LNCAP (cell line): ENCODE measurements around the gene DPH3.

Experiments used
- TF ChIP-seq, protein P1 (sequence below): fragments of 450-650 bp; IDR thresholded peaks from 2 replicates; pipeline ENCODE4 v1.5.1; 2017; ENCODE audit warnings: mild to moderate bottlenecking

Gene DPH3

DNA sequence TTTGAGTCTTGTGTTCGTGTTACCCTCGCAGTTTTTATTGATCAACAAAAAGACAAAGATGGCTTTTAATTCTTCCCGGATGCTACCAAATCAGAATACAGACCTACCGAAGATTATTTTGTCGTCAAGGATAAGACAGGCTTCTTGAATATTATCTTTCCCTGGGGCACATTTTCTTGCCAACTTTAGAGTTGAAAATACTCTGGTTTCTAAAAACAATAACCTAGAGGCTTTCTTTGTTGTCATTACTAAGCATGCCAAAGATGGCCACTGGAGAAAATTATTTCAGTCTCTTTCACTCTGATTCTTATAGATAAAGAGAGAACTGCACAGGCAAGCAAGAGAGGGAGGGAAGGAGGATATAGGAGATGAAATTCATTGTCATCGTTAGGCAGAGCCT, 34.1 kb upstream of the DPH3 start:
- TF ChIP-seq, protein P1, sequence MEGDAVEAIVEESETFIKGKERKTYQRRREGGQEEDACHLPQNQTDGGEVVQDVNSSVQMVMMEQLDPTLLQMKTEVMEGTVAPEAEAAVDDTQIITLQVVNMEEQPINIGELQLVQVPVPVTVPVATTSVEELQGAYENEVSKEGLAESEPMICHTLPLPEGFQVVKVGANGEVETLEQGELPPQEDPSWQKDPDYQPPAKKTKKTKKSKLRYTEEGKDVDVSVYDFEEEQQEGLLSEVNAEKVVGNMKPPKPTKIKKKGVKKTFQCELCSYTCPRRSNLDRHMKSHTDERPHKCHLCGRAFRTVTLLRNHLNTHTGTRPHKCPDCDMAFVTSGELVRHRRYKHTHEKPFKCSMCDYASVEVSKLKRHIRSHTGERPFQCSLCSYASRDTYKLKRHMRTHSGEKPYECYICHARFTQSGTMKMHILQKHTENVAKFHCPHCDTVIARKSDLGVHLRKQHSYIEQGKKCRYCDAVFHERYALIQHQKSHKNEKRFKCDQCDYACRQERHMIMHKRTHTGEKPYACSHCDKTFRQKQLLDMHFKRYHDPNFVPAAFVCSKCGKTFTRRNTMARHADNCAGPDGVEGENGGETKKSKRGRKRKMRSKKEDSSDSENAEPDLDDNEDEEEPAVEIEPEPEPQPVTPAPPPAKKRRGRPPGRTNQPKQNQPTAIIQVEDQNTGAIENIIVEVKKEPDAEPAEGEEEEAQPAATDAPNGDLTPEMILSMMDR, result no peak

DNA sequence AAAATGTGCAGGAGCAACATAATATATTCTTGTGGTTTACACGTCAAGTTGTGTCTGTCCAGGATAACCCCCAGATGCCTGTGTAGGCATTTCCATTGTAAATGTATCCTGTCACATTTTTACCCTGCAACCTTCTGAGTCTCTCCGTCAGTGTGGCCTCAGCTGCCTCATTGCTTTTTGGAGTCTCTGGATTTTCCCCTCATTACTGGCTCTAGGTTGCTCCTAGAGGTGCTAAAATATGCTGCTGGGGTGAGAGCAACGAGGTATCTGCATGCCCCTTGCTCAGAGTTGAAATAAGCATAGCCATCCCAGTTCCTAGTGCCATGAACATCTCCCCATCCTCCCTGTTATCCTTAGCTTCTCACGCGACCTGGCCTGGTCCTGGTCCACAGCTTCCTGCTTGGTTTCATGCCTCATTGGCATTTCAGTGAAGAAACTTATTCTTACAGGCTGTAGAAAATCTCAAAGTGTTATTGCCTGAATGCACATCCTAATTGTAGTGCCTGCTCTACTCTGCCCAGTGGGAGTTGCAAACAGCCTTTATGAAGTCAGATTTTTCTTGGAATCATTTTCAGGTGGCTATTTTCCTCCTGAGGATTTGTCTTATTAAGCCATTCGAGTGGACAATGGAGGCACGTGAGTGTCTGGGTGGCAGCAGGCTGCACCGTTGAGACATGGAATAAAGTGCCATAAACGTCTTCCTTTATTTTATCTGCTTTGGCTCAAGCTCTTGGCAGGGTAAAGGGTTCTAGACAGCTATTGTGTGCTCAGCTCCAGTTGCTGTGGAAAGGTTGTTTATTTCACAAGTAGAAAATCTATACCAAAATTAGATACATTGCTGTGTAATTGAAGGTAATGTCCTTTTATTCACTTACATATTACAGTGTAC, 33.5 kb upstream of the DPH3 start:
- TF ChIP-seq, protein P1, result no peak

DNA sequence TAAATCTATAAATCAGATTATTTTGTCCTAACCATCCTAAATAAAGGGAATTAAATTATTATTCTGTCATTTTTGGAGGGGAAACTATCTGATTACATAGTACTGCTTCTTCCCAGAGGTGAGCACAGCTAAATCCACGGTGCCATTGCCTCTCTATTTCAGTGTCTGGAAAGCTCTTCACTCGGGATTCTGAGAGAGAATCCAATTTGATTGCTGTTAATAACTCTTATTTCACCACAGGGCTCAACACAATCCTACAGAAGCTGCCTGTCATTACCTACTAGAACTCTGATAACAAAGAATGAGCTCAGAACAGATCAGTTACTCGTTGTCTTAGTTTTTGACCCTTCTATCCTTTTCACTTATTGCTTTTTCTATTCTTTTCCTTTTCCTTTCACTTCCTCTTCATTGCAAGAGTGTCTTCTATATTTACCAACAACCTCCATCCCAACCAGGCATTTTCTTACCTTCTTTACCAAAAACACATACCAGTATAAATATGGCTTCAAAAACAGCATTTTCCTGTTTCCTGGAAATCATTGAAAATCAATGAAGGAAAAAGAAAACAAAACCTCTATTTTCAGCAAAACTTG, 30.7 kb upstream of the DPH3 start:
- TF ChIP-seq, protein P1, result no peak

DNA sequence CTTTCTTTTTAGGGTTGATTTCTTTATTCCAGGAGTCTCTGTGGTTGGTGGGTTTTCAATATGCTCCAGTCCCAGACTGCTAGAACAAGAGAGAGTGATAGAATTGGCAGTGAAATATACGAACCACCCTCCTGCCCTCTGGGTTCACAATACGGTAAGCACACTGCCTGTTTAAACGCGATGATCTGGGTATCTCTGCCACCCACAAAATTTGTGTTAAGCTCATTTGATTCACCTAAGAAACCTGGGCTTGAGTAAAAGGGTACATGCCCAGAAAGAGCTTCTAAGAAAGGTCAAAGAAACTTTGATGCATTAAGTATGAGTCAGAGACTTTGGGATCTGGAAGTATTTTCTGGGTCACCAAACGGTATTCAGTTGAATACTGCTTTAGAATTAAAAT, 30.1 kb upstream of the DPH3 start:
- TF ChIP-seq, protein P1, result no peak

DNA sequence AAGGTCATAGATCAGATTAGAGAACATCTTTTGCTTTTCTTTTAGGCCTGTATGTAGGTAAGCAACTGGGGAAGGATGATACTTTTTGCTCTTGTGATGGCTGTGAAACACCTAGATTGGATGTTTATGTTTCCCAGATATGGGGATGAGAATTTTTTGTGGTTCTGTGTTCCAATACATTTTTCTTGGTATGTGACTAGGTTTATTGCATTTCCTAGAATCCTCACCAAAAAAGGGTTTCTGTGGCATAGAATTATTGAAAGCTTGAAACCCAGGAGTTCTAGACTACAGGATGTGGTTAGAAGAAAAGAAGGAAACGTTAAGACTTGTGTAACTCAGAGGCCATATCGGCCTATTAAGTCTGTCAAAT, 26.1 kb upstream of the DPH3 start:
- TF ChIP-seq, protein P1, result no peak

DNA sequence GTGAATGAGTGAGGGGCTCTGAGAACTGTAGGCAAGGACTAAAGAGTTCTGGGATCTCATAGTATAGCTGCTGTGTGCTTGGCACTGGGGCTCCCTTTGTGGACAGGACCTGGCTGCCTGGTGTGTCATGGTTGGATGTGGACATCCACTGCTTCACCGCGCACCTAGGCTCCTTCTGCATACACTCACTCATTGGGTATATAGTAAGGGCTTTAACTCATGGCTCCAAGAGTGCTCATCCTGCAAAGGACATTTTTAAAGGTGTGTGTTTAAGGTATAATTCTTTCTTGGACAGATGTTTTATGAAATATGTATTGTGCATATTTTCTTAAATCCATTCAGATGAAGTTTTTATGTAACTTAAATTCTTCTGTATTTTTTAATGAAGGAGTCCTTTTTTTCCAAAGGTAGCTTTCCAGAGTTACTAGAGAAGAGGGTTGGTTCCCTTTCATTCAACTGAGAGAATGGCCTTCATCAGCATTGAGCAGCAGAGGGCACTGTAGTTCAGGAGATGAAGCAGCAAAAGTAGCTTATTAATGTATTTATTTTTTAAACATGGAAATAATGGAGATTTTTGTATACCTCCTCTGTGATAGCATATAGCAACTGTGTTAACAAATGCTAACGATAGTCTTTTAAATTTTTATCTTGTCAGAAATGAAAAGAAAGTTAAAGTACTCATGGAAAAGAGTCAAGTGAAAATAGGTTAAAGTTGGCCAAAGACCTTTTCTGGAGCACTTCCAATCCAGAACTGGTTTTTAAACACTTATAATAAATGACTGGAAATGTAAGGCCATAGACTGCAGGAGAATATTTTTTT, 25.5 kb upstream of the DPH3 start:
- TF ChIP-seq, protein P1, result peak; percentile 89

DNA sequence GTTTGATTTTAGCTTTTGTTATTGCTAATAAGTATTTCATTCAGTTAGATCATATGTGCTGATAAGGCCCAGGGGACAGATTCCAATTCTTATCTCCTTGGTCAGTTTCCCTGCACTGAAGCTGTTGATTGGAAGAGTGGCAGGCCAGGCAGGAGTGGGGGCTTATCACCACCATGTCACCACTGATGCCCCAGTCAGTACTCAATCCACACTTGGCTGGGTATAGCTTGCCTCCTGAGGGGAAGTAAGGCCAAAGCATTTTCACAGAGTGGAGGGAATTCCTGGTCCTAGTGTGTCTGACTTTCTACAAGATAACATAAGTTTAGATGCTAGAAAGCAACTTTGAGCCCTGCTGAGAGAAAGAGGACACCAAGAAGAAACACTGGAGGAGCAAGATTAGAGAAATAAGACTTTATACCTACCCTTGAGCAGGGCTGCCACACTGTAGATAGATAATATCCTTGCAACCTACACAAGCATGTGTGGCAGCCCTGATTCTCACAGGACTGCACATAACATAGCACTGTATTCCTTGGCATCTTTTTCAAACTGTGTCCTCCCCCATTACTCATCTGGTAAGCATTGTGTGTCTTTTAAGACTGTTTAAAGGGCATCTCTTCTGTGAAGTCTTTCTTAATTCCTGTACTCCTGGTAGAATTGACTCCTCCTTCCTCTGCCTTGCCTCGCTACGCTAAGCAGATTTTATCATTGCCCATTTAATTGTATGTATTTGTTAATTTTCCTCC, 24.6 kb upstream of the DPH3 start:
- TF ChIP-seq, protein P1, result no peak
